Hindlimb muscle (tissue), 1 donor: ENCODE data around the gene ALK. TPM values are rescaled to one million over a fixed set of nuclear protein-coding genes. Genes with fewer than 3 reads are reported as not detected.

Source experiments
- DNase-seq: peaks from one replicate; pipeline ENCODE4 v3.0.0-alpha.2; 2013
- polyA plus RNA-seq: library from polyadenylated mRNA; unstranded; fragments of 120-200 nt; gene quantifications from one replicate; pipeline ENCODE4 v1.2.1, GENCODE V29; 2013; ENCODE audit not compliant: insufficient read length

Gene ALK
- polyA plus RNA-seq, 1 donor: 0.18 TPM

DNA sequence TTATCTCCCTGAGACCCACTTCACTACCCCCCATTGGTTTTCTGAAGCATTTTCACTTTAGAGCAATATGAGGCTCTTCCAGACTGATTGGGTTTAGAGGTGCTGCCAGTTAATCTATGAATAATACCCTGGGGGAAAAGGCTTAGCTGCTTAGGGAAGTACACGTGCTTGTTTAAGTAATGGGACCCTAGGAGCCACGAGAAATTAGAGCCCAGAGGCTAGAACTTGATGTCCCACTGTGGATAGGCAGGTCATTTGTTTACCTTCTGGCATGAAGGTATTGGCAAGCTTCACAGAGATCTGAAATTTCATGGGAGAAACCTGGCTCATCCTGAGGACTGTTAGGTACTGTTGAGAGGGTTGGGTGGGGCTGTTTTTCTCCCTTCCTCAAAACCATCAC lies 746.4 kb downstream of the ALK start:
- no peak for DNase-seq

- no peak for DNase-seq
Observed at GRCh38 chr2:29166242-29167039, 754.9 kb downstream of the ALK start.

DNA sequence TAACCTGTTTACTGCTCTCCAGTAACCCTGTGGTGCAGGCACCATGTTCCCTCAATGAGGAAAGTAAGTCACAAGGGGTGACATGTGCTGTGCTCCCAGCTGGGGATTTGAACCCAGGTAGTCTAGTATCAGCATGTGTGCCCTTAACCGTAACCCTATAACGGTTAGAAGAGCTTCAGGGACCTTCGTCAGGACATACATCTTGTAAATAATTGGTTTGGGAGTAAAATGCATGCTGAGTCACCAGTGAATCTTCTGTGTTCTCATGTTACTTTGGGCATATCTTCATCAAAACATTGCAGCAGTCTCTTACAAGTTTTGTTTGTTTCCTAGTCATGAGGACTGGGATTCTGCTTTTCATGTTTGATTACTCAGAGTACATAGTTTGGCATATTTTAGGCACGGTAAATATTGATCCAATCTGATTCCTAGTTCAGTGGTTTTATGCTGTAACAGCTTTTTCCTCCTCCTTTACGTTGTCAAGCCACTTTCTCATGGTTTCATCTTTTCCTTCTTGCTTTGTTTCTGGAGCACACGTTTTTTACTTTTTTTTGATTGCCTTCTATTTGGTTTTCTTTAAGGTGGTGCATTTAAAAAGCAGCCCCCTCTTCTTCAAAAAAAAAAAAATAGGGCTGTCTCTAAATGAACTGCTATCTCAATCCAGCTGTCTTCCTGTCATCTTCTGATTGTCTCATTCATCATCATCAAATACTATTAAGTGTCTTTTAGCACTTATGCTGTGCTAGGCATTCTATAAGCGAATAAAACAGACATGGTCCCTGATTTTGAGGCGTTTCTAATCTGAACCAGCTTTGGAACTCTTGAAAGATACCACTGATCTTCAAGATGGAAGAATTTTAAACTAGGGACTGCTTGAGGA lies 755.8 kb downstream of the ALK start:
- DNase-seq: no peak

- DNase-seq: no peak
Observed at GRCh38 chr2:29164091-29164846, 757.1 kb downstream of the ALK start.

DNA sequence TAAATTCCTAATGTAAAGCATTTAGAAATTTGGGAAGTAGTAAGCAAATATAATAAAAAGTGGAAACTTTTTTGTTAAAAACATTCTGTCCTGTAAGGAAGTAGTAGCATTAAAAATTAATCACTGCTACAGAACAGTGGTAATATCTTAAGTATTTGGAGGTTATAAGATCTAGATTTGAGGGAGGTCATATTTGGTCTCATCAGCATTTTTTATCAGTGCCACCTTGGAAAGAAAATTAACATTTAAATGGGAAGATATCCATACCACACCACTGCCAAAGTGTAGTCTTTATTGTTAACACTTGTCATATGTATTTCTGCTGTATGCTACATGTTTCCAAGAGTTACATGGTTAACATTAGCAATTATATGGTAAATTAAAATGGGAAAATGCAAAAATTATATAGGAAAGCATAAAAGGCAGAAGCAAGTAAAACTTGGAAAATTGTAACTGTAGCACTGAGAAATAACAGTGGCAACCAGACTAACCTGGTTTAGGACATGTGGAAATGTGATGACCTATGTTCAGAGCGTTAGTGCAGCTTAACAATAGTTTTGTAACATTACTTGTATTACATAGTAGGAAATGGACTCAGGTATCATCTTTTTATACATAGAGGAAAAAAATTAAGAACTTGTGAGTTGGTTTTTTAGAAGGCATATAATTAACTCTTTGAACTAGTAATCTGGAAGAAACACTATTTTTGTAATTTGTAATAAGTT lies 759.0 kb downstream of the ALK start:
- no peak for DNase-seq

GRCh38 chr2:29160184-29160583 lies 761.2 kb downstream of the ALK start:
- DNase-seq: no peak

DNA sequence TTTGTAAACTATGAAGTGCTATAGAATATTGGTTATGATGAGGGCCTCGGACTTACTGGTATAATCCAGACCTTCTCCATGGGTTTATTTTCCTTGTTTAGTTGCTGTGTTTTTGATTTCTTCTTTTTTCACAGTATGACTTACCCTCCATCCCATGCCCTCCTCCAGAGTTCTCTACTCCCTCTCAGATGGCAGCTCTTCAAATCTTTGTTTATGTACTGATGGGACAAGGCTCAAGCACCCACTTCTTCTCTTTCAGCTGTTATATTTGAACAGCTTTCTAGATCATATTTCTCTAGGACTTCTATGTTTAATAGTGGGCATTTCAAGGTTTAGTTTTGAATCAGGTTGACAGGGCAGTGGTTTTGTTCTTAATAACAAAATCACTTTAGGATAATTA lies 762.3 kb downstream of the ALK start:
- no peak for DNase-seq

DNA sequence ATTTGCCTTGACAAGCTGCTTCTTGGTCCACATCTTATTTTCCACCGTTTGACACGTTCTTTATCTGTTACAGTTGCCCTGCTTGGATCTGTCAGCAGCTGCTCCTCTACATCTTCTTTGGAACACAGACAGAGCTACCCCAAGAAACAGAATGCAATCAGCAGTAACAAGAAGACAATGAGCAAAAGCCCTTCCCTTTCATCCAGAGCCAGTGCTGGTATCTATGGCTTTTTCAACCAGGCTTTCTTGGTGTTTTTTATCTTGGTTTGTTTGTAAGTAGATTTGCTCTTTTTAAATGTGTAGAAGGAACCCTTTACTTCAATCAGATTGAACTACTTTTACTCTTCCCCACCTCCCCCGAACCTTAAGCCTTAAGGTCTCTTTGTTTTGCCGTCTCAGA lies 764.3 kb downstream of the ALK start:
- no peak for DNase-seq

GRCh38 chr2:29155578-29155977 lies 765.8 kb downstream of the ALK start:
- no peak for DNase-seq

DNA sequence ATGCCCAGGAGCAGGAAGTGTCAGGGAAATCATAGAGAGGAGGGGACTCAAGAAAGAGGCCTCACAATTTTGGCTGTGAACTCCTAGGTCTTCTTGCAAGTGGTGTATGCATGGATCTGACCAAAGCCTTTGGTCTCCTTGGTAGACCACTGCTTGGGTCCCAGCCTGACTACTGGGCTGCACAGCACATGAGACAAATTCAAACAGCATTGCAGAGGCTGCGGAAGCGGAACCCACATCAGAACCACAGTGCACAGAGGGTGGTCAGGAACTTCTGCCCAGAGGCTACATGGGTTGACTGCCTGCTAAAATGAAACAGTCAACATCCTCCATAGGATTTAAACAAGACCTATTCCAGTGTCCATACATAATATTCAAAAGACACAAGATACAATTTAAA lies 766.8 kb downstream of the ALK start:
- no peak for DNase-seq

DNA sequence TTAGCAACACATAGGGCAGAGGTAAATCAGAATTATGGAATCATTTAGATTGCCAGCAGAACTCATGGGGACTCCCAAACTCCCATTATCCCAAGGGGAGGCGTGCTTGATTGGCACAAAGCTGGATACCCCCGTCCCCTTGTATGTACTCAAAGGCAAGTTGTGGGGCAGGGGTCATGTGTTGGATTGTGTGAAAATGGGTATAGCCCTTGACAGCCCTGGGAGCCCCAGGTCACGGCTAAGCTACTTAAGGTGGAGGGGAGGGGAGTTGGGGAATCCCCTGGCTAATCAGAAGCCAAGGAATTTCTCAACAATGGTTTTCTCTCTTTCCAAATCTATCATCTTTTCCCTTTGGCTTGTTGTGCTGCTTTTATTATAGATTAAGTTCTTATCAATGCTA lies 773.4 kb downstream of the ALK start:
- DNase-seq: no peak

DNA sequence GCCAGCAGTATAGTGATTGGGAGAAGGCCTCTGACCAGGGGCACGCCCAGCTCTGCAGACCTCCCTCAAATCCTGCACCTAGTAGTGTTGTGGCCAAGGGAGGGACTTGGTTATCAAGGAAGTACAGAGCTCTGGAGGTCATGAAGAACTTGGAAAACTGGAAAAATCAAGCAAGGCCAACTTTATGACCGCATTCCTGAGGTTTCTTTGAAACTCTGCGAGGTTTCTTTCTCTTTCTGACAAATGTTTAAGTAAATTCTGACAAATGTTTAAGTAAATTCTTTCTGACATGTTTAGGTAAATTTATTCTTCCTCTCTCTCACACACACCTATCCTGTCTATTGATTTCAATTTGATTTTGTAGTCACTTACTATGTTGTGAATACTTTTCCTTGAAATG lies 775.2 kb downstream of the ALK start:
- DNase-seq: no peak

GRCh38 chr2:29143657-29144056 lies 777.7 kb downstream of the ALK start:
- DNase-seq: no peak

Other genes starting within 250 kb of the ALK start
- 46.2 TPM for gene YPEL5, start 225.4 kb upstream of the ALK start, polyA plus RNA-seq